SJCRH30 (cell line): ENCODE data around the gene ADAP2. TPM values are rescaled to one million over a fixed set of nuclear protein-coding genes. Genes with fewer than 3 reads are reported as not detected.
"Not testable (repeated sequence)": the region's sequence is repeated elsewhere in the genome, so short reads cannot be mapped to it uniquely, and the experiment has no call there.

Experiments
- DNase-seq, 2 experiments: peaks; one replicate each; pipeline ENCODE4 v3.0.0-alpha.2; 2015 to 2020
- H3K27ac ChIP-seq: fragments of 250-450 bp; sonication (Bioruptor Pico); 2 replicates; pipeline ENCODE4 v1.5.1; 2020; ENCODE audit warnings: mild to moderate bottlenecking, moderate library complexity
- H3K27me3 ChIP-seq: fragments of 250-450 bp; sonication (Bioruptor Pico); 2 replicates; pipeline ENCODE4 v1.5.1; 2020; ENCODE audit warnings: mild to moderate bottlenecking, moderate library complexity
- H3K36me3 ChIP-seq: fragments of 250-450 bp; sonication (Bioruptor Pico); 2 replicates; pipeline ENCODE4 v1.5.1; 2020; ENCODE audit warnings: mild to moderate bottlenecking, moderate library complexity
- H3K4me1 ChIP-seq: fragments of 250-450 bp; sonication (Bioruptor Pico); 2 replicates; pipeline ENCODE4 v1.5.1; 2020; ENCODE audit warnings: mild to moderate bottlenecking, moderate library complexity
- H3K4me3 ChIP-seq: fragments of 250-450 bp; sonication (Bioruptor Pico); 2 replicates; pipeline ENCODE4 v1.5.1; 2020; ENCODE audit warnings: mild to moderate bottlenecking, moderate library complexity
- H3K9me3 ChIP-seq: fragments of 250-450 bp; sonication (Bioruptor Pico); replicated peaks from 2 replicates; pipeline ENCODE4 v1.5.1; 2020; ENCODE audit warnings: mild to moderate bottlenecking, moderate library complexity
- total RNA-seq: library from RNA; depleted of rRNA; stranded (reverse); fragments of >200 nt; shearing (Covaris generic); gene quantifications from 2 replicates; pipeline ENCODE4 v1.2.3, GENCODE V29; 2014

ADAP2 gene
- total RNA-seq, 1 experiment from 2014 or later, result not detected

DNA sequence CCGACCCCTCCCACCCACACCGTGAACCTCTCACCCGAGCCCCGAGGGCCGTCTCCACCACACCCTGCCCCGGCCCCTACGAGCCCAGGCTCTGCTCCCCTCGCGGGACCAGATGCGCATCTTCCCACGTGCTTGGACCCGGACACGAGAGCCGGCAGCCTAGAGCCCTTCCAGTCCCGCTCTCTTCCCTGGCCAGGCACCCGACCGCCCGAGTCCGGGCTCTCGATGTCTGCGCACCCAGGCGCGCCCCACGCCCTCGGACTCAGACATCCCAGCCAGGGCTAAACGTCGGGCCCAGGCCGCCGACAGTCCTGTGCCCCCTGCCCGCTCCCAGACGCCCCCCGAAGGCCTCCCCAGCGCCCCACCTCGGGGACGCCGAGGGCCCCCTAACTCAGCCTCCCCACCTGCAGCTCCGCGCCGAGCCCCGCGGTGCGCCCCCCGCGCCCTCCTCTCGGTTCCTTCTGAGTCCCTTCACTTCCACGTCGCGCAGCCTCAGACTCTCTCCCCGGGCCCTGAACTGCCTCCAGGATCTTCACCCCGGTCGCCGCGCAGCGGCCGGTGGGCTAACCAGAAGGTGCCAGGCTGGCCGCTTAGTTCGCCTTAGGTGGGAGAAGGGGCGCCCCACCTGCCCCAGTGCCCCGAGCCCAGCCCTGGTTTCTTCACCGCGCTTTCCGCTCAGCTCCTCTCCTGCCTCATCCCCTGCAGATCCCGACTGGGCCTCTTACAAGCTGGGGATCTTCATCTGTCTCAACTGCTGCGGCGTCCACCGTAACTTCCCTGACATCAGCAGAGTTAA is 688 bp downstream of the ADAP2 start:
- DNase-seq, result no peak
- H3K36me3 ChIP-seq, result no peaks in the 10 kb centered on the region
- H3K27me3 ChIP-seq, result no peaks in the 10 kb centered on the region
- no peak overlapping the region for H3K27ac ChIP-seq
- H3K4me1 ChIP-seq, result no peaks in the 10 kb centered on the region
- H3K9me3 ChIP-seq, result no peaks in the 10 kb centered on the region; the same call in 1 of the 2 replicates
- H3K4me3 ChIP-seq, result no peak overlapping the region

DNA sequence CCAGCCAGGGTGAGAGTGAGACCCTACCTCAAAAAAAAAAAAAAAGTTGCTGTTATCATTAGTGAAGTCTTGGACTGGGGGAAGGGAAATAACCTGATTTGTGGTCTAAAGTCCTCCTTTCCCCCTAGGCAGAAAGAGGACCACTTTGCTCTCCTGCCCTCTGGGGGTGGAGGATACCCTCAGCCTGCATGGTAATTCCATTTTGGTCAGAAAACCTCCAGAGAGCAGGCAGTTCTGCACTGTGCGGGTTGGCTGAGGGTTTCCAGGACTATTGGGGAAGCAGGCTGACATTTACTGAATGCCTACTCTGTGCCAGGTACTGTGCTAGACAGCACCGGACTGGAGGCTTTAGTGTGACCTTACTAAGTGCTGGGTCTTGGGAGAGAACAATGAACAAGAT is 2.6 kb downstream of the ADAP2 start:
- Histone ChIP-seq H3K27me3 (no peaks in the 10 kb centered on the region), H3K36me3 (no peaks in the 10 kb centered on the region), H3K4me1 (no peaks in the 10 kb centered on the region), H3K27ac (no peak overlapping the region), H3K9me3 (no peaks in the 10 kb centered on the region; the same call in 1 of the 2 replicates), H3K4me3 (no peak overlapping the region)
- DNase-seq, result no peak

DNA sequence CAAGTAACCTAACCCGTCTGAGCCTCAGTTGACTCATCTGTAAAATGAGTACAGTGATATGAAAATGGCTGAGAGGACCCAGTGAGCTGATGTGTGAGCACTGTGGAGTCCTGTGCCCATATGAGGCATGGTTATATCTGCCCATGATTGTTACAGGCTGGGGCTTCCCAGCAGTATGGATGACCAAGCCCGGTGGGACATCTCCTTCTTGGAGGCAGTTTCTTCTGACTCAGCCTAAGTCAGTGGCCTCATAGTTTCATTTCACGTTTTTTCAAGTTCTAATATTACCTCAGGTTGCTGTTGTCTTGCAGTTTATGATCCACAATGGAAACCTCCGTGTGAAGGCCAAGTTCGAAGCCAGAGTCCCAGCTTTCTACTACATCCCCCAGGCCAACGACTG is 4.8 kb downstream of the ADAP2 start:
- H3K4me3 ChIP-seq, result no peak overlapping the region
- no peaks in the 10 kb centered on the region for H3K36me3 ChIP-seq
- DNase-seq, result no peak
- no peaks in the 10 kb centered on the region for H3K27me3 ChIP-seq
- H3K9me3 ChIP-seq, result no peaks in the 10 kb centered on the region
- no peak overlapping the region for H3K27ac ChIP-seq
- no peaks in the 10 kb centered on the region for H3K4me1 ChIP-seq

DNA sequence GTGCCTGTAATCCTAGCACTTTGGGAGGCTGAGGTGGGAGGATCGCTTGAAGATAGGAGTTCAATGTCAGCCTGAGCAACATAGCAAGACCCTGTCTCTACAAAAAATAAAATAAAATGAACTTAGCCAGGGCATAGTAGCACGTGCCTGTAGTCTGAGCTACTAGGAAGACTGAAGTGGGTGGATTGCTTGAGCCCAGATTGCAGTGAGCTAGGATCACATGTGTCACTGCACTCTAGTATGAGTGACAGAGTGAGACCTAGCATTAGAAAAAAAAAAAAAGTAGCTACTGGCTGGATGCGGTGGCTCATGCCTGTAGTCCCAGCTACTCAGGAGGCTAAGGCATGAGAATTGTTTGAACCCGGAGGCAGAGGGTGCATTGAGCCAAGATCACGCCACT is 6.0 kb downstream of the ADAP2 start:
- H3K36me3 ChIP-seq, result no peaks in the 10 kb centered on the region
- no peak for DNase-seq
- H3K4me3 ChIP-seq, result no peak overlapping the region
- no peak overlapping the region for H3K27ac ChIP-seq
- H3K9me3 ChIP-seq, result no peaks in the 10 kb centered on the region
- H3K4me1 ChIP-seq, result no peaks in the 10 kb centered on the region
- H3K27me3 ChIP-seq, result no peaks in the 10 kb centered on the region

DNA sequence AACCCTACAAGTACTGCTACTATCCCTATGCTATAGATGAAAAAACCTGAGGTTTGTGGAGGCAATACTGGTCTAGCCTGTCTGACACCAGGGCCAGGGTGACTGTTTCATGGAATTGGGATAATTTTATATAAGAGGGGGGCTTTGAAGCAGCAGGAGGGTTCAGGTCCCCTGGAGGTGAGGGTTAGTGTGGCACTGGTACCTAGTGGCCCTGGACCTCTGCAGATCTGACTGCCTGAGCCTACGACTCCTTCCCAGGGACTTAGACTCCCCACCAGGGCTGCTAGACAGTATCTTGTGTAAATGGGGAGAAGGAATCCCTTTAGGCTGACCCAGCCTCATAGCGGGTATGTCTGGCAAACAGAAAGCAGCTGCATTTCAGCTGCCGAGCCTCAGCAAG is 6.8 kb downstream of the ADAP2 start:
- DNase-seq, result no peak
- Histone ChIP-seq H3K4me3 (no peak overlapping the region), H3K4me1 (no peaks in the 10 kb centered on the region), H3K9me3 (no peaks in the 10 kb centered on the region), H3K27ac (no peak overlapping the region), H3K27me3 (no peaks in the 10 kb centered on the region), H3K36me3 (no peaks in the 10 kb centered on the region)

DNA sequence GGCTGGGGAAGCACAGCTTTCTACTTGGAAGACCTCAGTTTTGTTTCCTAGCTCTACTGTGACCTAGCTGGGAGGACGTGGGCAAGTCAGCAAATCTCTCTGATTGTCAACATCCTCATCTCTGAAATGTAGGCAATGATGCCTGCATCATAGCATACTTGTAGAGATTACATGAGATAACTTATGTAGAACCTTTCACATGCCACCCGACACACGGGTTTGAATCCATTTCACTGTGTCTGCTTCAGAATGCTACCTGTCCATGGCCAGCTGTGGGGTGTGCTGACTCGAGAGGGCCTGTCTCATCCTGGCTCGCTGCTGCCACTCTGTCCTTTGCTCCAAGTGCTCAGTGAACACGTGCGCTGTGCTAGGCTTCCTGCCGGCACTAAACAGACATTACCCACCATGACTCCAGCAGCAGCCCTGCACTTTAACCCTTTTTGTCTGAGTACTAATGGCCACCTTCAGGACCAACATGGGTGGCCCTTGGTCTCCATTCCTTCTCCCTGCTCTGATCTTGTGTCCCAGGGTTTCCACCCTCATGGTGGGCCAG is 7.4 kb downstream of the ADAP2 start:
- no peaks in the 10 kb centered on the region for H3K36me3 ChIP-seq
- no peak for DNase-seq

DNA sequence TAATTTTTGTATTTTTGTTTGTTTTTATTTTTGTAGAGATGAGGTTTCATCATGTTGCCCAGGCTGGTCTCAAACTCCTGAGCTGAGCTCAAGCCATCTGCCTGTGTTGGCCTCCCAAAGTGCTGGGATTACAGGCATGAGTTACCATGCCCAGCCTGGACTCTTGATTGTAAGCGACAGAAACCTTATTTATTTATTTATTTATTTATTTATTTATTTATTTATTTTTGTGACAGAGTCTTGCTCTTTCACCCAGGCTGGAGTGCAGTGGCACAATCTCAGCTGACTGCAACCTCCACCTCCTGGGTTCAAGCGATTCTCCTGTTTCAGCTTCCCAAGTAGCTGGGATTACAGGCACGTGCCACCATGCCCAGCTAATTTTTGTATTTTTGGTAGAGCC is 8.1 kb downstream of the ADAP2 start:
- not testable (repeated sequence) for H3K27ac ChIP-seq, H3K27me3 ChIP-seq, H3K4me1 ChIP-seq, H3K9me3 ChIP-seq, H3K36me3 ChIP-seq, DNase-seq, H3K4me3 ChIP-seq

More for the DNA sequence above, 7.4 kb downstream of the ADAP2 start:
- no peaks in the 10 kb centered on the region for H3K4me1 ChIP-seq
- no peaks in the 10 kb centered on the region; the same call in 1 of the 2 replicates for H3K27me3 ChIP-seq
- no peaks in the 10 kb centered on the region for H3K9me3 ChIP-seq
- no peak overlapping the region for H3K4me3 ChIP-seq
- H3K27ac ChIP-seq, result no peak overlapping the region

DNA sequence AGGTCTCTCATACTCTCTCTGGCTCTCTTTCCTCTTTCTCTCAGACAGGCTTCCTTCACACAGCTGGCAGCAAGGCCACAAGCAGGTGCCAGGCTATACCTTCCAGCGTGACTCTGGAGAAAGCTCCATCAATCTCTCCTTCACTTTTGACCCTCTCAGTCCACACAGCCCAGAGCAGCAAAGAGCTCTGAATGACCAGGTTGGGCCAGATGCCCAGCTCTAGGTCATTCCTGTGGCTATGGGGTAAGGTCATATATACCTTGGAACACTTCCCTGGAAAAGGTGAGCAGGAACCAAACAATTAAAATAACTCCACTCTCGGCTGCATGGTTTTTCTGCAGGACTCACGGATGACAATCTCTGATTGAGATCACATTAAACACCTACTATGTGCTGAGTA is 8.8 kb downstream of the ADAP2 start:
- H3K4me1 ChIP-seq, result no peaks in the 10 kb centered on the region
- H3K4me3 ChIP-seq, result no peak overlapping the region
- peaks cover 2% of the 10 kb centered on the region for H3K27me3 ChIP-seq
- DNase-seq, result no peak
- H3K9me3 ChIP-seq, result no peaks in the 10 kb centered on the region
- no peaks in the 10 kb centered on the region for H3K36me3 ChIP-seq
- no peak overlapping the region for H3K27ac ChIP-seq

DNA sequence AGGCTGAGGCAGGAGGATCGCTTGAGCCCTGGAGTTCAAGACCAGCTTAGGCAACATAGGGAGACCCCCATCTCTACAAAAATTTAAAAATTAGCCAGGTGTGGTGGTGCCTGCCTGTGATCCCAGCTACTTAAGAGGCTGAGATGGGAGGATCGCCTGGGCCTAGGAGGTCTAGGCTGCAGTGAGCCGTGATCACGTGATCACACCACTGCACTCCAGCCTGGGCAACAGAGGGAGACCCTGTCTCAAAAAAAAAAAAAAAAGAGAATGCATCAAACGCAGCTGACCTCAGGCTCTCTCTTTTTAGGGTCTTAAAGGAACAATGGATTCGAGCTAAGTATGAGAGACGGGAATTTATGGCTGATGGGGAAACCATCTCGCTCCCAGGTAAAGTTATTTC is 9.8 kb downstream of the ADAP2 start:
- H3K9me3 ChIP-seq, H3K27me3 ChIP-seq, H3K27ac ChIP-seq, DNase-seq, H3K36me3 ChIP-seq, H3K4me3 ChIP-seq, H3K4me1 ChIP-seq: not testable (repeated sequence)

DNA sequence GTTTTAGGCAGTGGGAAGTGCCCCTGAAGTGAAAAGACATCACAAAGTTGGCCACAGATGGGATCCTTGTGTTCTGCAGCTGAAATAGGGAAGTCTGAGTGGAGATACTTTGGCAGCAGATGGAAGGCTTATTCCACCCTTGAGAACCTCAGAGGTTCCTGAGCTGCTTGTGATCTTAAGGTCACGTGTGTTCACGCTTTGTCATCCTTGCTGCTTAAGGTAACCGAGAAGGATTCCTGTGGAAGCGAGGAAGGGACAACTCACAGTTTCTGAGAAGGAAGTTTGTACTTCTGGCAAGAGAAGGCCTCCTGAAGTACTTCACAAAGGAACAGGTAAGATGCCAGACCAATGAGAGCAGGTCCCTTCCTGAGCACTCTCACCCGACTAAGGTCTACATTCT is 12.2 kb downstream of the ADAP2 start:
- DNase-seq, result no peak
- Histone ChIP-seq H3K27me3 (peaks cover 6% of the 10 kb centered on the region), H3K4me1 (0 out of 2 replicates have a peak, but pooled peaks cover 1% of the 10 kb centered on the region), H3K9me3 (no peaks in the 10 kb centered on the region), H3K36me3 (no peaks in the 10 kb centered on the region), H3K27ac (no peak overlapping the region), H3K4me3 (no peak overlapping the region)

DNA sequence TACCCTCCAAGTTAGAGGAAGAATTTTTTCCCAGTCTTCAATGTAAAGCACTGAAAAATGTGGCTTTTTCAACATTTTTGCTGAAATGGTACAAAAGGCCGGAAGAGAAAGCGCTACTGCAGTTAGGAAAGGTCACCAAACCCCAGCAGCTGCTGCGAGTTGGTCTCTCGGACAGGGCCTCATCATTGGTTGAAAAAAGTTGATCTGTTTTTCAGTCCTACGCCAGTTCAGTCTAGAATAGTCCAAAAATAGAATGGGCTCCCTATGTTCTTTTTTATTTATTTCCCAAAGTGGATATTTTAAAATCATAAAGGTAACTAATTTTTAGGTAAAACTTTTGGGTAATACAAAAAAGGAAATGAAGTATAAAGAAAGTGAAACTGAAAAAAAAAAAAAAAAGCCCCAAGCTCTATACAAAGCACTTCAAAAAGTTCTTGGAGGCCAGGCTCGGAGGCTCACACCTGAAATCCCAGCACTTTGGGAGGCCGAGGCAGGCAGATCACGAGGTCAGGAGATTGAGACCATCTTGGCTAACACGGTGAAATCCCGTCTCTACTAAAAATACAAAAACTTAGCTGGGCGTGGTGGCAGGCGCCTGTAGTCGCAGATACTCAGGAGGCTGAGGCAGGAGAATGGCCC is 17.4 kb downstream of the ADAP2 start:
- H3K36me3 ChIP-seq, result no peaks in the 10 kb centered on the region
- H3K4me3 ChIP-seq, result no peak overlapping the region
- no peaks in the 10 kb centered on the region for H3K9me3 ChIP-seq
- H3K4me1 ChIP-seq, result 0 out of 2 replicates have a peak, but pooled peaks cover 2% of the 10 kb centered on the region
- no peak overlapping the region for H3K27ac ChIP-seq
- peak in 1 of 2 experiments; percentile 30 for DNase-seq
- H3K27me3 ChIP-seq, result peaks cover 6% of the 10 kb centered on the region

DNA sequence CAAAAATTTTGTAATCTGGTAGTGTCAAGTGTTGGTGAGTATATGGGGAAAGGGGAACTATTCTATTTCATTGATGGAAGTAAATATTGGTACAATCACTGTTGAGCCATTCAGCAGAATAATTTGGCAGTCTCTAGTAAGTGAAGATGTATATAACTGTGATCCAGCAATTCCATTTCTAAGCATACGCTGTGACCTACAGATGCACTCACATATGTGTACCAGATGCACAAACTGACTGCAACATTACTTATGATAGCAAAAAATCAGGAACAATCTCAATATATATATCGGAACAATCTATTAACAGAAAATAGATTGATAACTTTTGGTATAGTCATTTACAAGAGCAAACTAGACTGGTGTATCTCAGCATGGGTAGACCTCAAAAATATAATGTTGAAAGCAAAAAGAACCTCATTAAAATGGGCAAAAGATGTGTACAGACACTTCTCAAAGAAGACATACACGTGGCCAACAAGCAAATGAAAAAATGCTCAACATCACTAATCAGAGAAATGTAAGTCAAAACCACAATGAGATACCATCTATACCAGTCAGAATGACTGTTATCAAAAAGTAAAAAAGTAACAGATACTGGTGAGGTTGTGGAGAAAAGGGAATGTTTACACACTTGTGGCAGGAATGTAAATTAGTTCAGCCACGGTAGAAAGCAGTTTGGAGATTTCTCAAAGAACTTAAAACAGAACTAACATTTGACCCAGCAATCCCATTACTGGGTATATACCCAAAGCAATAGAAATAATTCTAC is 20.7 kb downstream of the ADAP2 start:
- H3K36me3 ChIP-seq, result no peaks in the 10 kb centered on the region
- DNase-seq, result no peak
- H3K27me3 ChIP-seq, result no peaks in the 10 kb centered on the region
- no peak overlapping the region for H3K4me3 ChIP-seq
- H3K27ac ChIP-seq, result no peak overlapping the region
- no peaks in the 10 kb centered on the region for H3K9me3 ChIP-seq
- H3K4me1 ChIP-seq, result 0 out of 2 replicates have a peak, but pooled peaks cover 2% of the 10 kb centered on the region

DNA sequence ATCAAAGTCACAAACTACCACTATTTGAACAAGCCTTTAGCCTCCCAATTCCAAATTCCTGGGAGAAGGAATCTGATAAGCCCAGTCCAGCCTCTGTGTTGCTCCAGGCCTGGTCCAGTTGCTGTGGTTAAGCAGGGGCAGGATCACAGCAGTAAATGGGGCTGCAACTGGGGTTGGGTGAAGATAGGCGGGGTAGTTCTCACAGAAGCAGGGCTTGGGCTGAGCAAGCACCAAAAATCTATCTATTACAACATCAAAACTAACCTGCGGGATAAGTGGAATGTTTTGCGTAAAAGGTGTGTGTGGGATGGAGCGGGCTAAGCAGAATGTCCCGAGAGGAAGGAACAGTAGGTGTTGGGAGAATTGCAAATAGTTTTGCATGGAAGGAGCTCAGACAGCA is 26.1 kb downstream of the ADAP2 start:
- Histone ChIP-seq H3K27me3 (no peaks in the 10 kb centered on the region), H3K4me1 (no peaks in the 10 kb centered on the region), H3K27ac (no peak overlapping the region), H3K9me3 (no peaks in the 10 kb centered on the region), H3K4me3 (no peak overlapping the region), H3K36me3 (no peaks in the 10 kb centered on the region)
- no peak for DNase-seq

DNA sequence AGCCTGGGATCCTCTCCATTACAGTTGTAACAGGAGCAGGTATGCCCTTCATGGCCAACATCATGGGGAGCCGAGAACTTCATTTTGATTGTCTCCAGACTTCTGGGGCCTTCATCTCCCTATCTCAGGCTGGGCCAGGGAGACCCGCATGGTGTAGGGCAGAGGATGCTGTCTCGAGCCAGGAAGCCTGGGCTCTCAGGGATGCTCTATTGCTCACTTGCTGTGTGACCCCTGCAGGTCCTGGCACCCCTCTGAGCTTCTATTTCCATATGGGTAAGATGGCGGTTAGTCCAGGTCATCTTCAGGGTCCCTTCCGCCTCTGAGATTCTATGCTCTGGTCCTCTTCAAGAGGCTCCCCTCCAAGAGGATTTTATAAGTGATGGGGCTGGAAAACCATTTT is 28.4 kb downstream of the ADAP2 start:
- Histone ChIP-seq H3K27ac (no peak overlapping the region), H3K27me3 (no peaks in the 10 kb centered on the region), H3K4me1 (no peaks in the 10 kb centered on the region), H3K36me3 (no peaks in the 10 kb centered on the region), H3K4me3 (no peak overlapping the region), H3K9me3 (no peaks in the 10 kb centered on the region)
- DNase-seq, result no peak
